ENCODE measurements around the gene ADNP2.

Gene ADNP2

DNA sequence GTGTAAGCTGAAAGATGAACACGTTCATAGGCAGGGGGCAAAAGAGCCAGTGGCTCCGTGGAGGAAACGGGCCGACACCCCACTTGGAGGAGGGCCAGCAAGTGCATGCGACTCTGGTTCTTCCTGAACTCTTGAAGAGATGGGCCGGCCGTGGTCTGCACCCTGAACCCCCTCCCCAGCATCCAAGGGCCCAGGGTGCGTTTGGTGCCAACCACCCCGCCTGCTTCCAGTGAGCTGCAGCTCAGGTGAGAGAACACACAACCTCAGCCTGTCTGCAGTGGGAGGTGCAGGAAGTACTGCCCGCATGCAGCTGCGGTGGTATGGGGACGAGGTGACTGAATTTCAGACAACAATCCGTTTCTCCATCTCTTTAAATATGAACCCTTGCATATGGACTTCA lies 58.9 kb downstream of the ADNP2 start:
- H3K27ac ChIP-seq = no peak overlapping the region
- TF ChIP-seq, protein P1, sequence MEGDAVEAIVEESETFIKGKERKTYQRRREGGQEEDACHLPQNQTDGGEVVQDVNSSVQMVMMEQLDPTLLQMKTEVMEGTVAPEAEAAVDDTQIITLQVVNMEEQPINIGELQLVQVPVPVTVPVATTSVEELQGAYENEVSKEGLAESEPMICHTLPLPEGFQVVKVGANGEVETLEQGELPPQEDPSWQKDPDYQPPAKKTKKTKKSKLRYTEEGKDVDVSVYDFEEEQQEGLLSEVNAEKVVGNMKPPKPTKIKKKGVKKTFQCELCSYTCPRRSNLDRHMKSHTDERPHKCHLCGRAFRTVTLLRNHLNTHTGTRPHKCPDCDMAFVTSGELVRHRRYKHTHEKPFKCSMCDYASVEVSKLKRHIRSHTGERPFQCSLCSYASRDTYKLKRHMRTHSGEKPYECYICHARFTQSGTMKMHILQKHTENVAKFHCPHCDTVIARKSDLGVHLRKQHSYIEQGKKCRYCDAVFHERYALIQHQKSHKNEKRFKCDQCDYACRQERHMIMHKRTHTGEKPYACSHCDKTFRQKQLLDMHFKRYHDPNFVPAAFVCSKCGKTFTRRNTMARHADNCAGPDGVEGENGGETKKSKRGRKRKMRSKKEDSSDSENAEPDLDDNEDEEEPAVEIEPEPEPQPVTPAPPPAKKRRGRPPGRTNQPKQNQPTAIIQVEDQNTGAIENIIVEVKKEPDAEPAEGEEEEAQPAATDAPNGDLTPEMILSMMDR (conservative IDR thresholded peaks at IDR 0.05) = no peak

DNA sequence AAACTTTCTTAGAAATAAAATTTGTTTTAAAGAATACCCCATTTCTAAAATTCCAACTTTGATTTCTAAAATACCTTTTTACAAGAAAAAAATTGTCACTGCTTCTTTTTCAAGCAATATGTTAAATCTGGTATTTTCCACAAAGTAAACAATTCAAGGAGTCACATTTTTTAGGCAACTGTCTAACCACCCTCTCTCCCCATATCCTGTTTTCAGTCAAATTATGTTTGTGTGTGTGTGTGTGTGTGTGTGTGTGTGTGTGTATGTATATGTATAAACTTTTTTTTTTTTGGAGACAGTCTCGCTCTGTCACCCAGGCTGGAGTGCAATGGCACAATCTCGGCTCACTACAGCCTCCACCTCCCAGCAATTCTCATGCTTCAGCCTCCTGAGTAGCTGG lies 59.3 kb downstream of the ADNP2 start:
- no peak overlapping the region for H3K27ac ChIP-seq
- TF ChIP-seq, protein P1 (conservative IDR thresholded peaks at IDR 0.05) = no peak

DNA sequence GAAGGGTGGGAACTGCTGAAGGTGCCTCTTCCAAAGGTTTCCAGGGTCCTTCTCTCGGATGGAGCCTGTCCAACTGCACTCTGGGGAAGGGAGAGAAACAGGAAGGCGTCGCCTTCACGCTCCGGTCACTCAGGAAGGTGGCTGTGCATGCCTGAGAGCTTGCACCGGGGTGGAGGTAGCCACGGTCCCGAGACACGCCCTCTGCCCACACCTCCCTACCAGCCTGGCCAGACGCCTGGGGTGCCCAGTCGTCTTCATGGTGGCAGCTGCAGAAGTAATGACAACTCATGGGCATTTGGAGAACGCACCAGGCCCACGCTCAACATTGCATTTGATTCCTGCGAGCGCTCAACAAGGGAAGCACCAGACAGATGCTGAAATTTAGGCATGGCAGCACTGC lies 59.9 kb downstream of the ADNP2 start:
- TF ChIP-seq, protein P1 (conservative IDR thresholded peaks at IDR 0.05) = no peak
- H3K27ac ChIP-seq = no peak overlapping the region

DNA sequence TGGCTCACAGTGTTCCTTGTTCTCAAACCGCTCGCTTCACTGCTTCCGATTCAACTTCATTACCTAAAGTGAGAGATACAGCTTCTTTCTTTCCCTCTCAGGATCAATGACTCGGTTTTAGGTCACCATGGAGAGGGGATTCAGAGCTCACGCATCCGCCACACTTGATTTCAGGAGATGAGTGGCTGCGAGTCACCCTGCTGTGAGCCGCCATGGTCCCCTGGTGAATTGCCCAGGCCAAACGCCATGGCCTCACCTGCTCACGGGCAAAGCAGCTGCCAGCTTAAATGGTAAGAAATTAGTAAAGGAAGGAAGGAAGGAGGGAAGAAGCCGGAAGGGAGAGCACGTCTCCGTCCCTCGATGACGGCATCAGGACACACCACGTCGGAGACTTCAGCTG lies 60.5 kb downstream of the ADNP2 start:
- TF ChIP-seq, protein P1 (conservative IDR thresholded peaks at IDR 0.05) = no peak
- no peak overlapping the region for H3K27ac ChIP-seq

DNA sequence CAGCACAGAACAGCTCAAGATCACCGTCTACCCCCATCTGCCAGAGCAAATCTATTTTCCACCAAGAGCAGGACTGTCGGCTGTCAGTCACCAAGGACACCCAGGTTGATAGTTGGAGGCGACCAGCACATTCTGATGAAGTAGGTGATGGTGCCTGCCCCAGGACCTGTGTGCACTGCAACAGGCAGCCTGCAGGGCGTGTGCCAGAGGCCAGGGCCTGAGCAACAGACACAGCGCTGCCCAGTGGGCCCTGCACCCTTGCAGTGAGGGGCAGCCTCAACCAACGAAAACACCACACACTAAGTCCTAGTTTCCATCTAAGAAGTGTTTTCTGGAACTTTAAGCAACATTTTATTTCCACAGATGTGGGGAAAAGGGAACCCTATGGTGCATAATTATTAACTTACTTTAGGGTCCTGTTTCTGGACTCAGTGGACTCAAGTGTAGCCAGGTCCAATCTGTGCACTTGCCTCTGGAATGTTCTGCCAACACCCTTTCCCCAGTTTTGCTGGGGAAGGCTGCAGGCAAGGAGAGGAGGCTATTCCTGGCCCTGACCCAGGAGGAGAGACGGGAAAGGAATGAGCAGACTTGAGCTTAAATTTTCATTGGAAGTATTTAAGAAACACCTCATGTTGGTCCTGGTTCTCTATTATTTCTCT lies 61.5 kb downstream of the ADNP2 start:
- TF ChIP-seq, protein P1 (conservative IDR thresholded peaks at IDR 0.05) = no peak
- no peak overlapping the region for H3K27ac ChIP-seq

DNA sequence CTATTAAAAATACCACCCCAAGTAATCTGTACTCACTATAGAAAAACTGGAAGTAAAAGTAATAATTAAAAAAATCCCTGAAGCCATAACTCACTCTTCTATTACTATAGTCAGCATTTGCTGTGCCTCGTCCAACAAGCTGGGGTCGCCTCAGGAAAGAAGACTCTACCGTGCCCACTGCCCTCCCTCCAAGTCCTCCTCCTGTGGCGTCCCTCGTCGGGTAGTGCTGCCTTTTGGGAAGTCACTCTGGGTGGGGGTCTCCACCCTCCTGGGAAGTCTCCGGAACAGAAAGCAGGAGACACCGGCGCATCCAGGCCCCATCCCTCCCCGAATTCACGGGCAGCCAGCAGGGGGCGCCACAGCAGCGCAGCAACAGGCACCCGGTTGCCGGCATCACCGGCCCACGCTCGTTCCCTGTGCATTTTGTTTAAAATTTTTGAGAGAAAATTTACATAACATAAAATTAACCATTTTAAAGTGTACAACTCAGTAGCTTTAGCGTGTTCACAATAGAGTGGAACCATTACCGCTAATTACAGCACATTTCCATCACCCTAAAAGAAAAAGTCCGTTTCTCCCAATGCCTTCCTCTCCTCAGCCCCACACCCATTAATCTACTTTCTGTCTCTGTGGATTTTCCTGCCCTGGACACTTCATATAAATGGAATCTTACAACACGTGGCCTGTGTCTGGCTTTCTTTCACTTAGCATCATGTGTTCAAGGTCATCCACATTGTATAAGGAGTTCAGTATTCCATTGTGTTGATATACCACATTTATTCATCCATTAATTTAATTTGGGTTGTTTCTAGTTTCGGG lies 62.2 kb downstream of the ADNP2 start:
- TF ChIP-seq, protein P1 (conservative IDR thresholded peaks at IDR 0.05) = peak; percentile 94
- H3K27ac ChIP-seq = no peak overlapping the region

DNA sequence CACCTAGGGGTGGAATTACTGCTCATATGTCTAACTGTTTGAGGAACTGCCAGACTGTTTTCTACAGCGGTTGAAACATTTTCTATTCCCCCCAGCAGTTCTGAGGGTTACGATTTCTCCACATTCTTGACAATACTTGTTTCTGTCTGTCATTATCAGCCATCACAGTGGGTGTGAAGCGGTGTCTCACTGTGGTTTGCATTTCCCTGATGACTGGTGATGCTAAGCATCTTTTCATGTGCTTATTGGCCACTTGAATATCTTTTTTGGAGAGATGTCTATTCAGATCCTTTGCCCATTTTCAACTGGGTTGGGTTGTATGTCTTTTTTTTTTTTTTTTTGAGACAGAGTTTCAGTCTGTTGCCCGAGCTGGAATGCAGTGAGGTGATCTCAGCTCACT lies 63.0 kb downstream of the ADNP2 start:
- no peak overlapping the region for H3K27ac ChIP-seq
- TF ChIP-seq, protein P1 (conservative IDR thresholded peaks at IDR 0.05) = no peak

Data from VCaP (cell line).